BE2C (cell line): ENCODE results near the gene PARD6B.

Experiments
- DNase-seq: peaks from one replicate; pipeline ENCODE4 v3.0.0-alpha.2; 2020
- H3K27me3 ChIP-seq: fragments of 250-450 bp; sonication (Bioruptor Pico); 2 replicates; pipeline ENCODE4 v1.5.1; 2020; ENCODE audit warnings: mild to moderate bottlenecking
- H3K36me3 ChIP-seq: fragments of 250-450 bp; sonication (Bioruptor Pico); 2 replicates; pipeline ENCODE4 v1.5.1; 2020; ENCODE audit warnings: mild to moderate bottlenecking
- H3K4me1 ChIP-seq: fragments of 250-450 bp; sonication (Bioruptor Pico); 2 replicates; pipeline ENCODE4 v1.5.1; 2020
- H3K4me3 ChIP-seq: 2 replicates; pipeline ENCODE4 v1.5.1; 2011; ENCODE audit warnings: low read depth, low read length
- H3K9me3 ChIP-seq: fragments of 250-450 bp; sonication (Bioruptor Pico); 2 replicates; pipeline ENCODE4 v1.5.1; 2020
- TF ChIP-seq, protein P1 (sequence below): IDR thresholded peaks from 2 replicates; pipeline ENCODE4 v1.5.1; 2012; ENCODE audit warnings: mild to moderate bottlenecking, low read depth, low read length

Gene PARD6B

DNA sequence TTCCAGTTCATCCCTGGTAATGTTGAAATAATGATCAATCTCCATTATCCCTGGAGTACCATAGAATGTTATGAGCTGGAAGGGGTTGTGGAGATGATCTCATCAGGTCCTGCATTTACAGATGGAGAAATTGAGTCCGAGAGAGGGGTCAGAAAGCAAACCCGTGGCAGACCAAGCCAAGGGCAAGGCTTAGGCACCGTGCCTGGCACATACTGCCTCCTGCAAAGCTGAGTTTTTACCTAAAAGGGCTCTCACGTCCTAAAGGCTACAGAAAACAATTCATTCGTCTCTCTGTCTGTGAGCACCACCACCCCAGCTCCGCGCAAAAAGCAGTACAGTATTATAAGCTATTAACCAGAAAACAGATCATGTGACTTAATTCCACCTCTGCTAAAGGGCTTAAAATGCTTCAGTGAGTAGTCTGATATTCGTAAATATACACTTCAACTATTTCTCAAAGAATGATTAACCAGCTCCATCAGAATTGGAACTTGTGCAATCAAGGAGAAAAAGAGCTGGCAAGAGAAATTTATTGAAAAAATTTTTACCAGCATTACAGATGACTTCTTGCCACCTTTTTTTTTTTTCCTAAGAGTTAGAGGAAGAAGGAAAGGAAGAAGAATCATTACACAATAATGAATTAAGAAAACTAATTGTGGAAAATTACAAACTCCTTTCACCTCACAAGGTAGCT, 3.4 kb upstream of the PARD6B start:
- TF ChIP-seq, protein P1, sequence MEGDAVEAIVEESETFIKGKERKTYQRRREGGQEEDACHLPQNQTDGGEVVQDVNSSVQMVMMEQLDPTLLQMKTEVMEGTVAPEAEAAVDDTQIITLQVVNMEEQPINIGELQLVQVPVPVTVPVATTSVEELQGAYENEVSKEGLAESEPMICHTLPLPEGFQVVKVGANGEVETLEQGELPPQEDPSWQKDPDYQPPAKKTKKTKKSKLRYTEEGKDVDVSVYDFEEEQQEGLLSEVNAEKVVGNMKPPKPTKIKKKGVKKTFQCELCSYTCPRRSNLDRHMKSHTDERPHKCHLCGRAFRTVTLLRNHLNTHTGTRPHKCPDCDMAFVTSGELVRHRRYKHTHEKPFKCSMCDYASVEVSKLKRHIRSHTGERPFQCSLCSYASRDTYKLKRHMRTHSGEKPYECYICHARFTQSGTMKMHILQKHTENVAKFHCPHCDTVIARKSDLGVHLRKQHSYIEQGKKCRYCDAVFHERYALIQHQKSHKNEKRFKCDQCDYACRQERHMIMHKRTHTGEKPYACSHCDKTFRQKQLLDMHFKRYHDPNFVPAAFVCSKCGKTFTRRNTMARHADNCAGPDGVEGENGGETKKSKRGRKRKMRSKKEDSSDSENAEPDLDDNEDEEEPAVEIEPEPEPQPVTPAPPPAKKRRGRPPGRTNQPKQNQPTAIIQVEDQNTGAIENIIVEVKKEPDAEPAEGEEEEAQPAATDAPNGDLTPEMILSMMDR: no peak
- Histone ChIP-seq H3K4me3 (no peak overlapping the region), H3K4me1 (peaks cover 8% of the 10 kb centered on the region), H3K36me3 (no peaks in the 10 kb centered on the region), H3K9me3 (no peaks in the 10 kb centered on the region), H3K27me3 (no peaks in the 10 kb centered on the region)
- no peak for DNase-seq

DNA sequence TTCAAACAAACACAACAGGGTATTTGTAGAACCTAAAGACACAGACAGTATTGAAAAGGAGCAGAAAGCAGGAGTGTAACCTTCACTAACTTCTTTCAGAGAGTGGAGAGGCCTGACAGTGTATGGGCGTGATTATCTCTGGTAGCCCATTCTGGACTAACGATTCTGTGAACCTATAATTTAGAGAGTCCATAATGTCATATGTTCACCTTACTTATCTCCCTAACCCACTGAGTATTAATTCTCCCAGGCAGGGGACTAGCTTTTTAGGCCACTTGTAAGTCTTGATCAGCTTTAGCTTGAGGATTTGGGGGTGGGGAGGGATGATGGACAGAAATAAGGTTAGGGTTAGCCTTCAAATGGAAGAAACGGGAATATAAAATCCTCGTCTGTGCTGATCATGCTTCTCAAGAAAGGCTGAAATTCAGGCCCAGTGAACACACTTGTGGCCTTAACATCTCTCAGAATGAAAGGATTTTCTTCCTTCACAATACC, 2.8 kb upstream of the PARD6B start:
- H3K4me3 ChIP-seq: no peak overlapping the region
- DNase-seq: no peak
- H3K9me3 ChIP-seq: no peaks in the 10 kb centered on the region
- no peaks in the 10 kb centered on the region for H3K27me3 ChIP-seq
- H3K4me1 ChIP-seq: peaks cover 8% of the 10 kb centered on the region
- no peaks in the 10 kb centered on the region for H3K36me3 ChIP-seq
- TF ChIP-seq, protein P1: no peak

DNA sequence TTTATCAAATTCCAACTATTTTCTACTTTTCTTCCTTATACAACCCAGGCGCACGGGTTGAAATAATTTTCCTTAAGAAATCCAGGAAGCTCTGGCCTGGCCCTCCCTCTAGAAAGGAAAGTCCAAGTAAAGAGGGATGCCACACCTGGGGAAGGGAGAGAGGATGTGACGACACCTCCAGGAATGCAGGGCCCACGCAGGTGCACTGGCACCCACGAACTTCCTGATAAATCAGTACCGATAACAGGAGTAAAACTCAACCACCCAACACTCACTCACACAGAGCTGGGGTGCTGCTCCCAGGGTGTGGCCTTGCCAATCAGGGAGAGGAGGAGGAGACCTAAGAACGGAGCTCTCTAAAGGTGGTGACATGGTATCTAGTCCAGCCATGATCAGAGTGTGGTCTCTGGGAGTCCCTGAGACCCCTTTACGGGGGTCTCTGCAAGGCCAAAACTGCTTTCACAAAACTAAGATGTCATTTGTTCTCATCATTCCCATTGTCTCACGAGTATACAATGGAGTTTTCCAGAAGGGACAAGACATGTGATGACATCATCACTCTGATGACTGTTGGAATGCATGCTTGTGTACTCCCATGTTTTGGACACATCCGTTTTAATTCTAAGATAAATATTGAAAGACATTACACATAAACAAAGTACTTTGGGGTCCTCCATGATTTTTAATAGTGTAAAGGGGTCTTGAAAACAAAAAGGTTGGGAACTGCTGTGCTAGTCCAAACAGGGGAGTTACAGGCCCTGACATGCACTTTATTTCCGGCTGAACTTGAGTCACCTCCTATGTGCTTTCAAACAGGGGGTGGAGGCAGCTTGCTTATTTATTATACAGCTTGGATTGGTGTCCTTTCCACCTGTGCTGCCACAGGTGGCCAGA, 2.2 kb upstream of the PARD6B start:
- no peaks in the 10 kb centered on the region for H3K9me3 ChIP-seq
- no peaks in the 10 kb centered on the region for H3K27me3 ChIP-seq
- TF ChIP-seq, protein P1: no peak
- no peak overlapping the region for H3K4me3 ChIP-seq
- DNase-seq: no peak
- H3K36me3 ChIP-seq: no peaks in the 10 kb centered on the region
- H3K4me1 ChIP-seq: peaks cover 8% of the 10 kb centered on the region

DNA sequence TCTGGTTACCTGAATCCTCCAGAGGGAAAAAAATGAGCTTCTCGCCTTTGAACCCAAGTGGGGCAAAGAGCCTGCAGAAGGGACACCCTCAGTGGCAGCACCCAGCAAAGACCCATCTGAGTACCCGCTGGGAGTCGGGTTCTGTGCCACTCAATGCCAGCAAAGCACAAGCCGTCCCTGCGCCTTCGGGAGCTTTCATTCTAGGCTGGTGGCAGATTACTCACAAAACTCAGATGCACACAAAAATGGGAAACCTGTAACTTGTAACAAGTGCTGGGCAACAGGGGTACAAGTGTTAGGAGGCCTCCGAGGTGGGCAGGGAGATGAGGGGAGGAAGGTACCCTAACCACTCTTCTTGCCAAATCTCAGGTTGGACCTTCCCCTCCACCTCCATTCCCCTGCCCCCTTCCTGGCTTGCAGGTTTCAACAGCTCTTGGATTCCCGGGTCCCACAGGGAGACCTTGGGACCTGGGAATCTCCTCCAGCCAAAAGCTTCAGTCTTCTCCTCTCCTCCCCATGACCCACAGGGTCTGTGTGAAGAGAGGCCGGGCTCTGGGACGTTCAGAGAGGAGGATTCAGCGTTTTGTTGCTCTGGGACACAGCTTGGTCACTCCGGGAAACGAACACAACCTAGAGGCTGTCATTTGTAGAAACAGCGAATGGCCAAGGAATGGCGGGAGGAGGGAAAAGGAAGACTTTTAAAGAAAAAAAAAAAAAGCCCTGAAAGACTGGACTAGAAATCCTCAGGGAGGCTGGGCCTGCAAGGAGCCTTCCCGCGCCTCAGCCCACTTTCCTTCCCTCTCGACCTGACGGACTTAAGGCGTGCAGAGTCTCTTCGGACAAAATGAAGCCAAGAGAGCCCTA, 1.2 kb upstream of the PARD6B start:
- Histone ChIP-seq H3K4me1 (peaks cover under 1% of the 10 kb centered on the region; the same call in 1 of the 2 replicates), H3K27me3 (no peaks in the 10 kb centered on the region), H3K4me3 (peak overlapping the region; percentile 78), H3K9me3 (no peaks in the 10 kb centered on the region), H3K36me3 (no peaks in the 10 kb centered on the region)
- no peak for DNase-seq
- TF ChIP-seq, protein P1: no peak

DNA sequence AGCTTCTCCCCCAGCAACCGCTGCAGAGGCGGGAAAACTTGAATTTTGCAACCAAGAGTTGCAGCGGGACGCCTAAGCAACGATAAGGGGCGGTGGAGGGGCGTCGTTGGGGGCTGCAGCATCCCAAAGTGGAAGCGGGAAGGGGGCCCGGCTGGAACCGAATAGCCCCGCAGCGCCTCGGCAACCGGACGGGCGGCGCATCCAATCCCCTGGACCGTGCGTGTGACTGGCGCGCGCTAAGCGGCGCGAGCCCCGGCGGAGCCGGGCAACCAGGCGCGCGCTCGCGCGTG, 670 bp upstream of the PARD6B start:
- no peak for DNase-seq
- TF ChIP-seq, protein P1: no peak

More for the DNA sequence above, 670 bp upstream of the PARD6B start:
- H3K9me3 ChIP-seq: no peaks in the 10 kb centered on the region
- H3K27me3 ChIP-seq: no peaks in the 10 kb centered on the region
- H3K4me1 ChIP-seq: no peaks in the 10 kb centered on the region; the same call in 1 of the 2 replicates
- H3K4me3 ChIP-seq: peak overlapping the region; percentile 78
- no peaks in the 10 kb centered on the region for H3K36me3 ChIP-seq
